ENCODE measurements around the gene CCDC185. TPM values are rescaled to one million over a fixed set of nuclear protein-coding genes. Genes with fewer than 3 reads are reported as not detected.

The CCDC185 gene
- polyA plus RNA-seq, 3 donors, result not detected

DNA sequence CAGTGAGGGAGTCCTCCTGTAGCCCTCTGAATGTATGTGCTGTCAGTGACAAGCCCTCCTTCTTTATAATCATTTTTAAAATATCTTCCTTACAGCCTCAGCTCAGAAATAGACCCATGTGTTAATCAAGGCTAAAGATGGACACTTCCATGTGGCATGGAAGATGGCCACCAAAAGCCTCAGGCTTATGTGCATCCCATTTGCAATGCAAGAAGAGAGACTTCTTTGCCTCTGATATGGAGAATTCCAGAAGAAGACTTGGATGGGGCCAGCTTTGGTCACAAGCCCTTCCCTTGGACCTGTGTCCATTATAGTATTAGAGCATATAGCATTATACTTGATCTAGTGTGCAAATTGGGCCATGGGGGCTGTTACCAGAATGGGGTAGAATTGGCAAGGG, 18.5 kb downstream of the CCDC185 start:
- H3K4me3 Mint-ChIP-seq, result no peak overlapping the region
- TF ChIP-seq CTCF (IDR thresholded peaks at IDR 0.05), result no peak
- no peaks in the 10 kb centered on the region for H3K27me3 ChIP-seq (ENCODE audit: control insufficient read depth in 2 of 2, insufficient read depth in 2 of 2, low read length in 2 of 2)
- H3K36me3 ChIP-seq (replicated peaks in 1 of 2; ENCODE audit: control insufficient read depth in 1 of 2, insufficient read depth in 2 of 2, low read length in 2 of 2), result no peaks in the 10 kb centered on the region
- no peaks in the 10 kb centered on the region for H4K20me1 ChIP-seq (ENCODE audit: insufficient read depth, low read length)
- no peaks in the 10 kb centered on the region for H3K36me3 Mint-ChIP-seq
- DNase-seq, result no peak
- peaks cover 5 to 7% (median 6%) of the 10 kb centered on the region in 3 donors for H3K27me3 Mint-ChIP-seq (ENCODE audit: low read depth in 3 of 3)
- H2AFZ ChIP-seq (ENCODE audit: insufficient read depth, low read depth, low read length, poor library complexity, severe bottlenecking), result no peak overlapping the region
- intact Hi-C loops (cut with micrococcal nuclease), result no loop called here
- H3K27ac ChIP-seq (ENCODE audit: low read depth in 1 of 2, low read length in 2 of 2), result no peak overlapping the region
- no peaks in the 10 kb centered on the region for H3K4me1 Mint-ChIP-seq
- no peaks in the 10 kb centered on the region for H3K4me1 ChIP-seq (ENCODE audit: control insufficient read depth in 1 of 2, insufficient read depth in 2 of 2, low read length in 2 of 2)
- H3K4me2 ChIP-seq (replicated peaks; ENCODE audit: extremely low read depth, low read length, poor library complexity, severe bottlenecking), result no peak overlapping the region
- H3K4me3 ChIP-seq (replicated peaks in 1 of 3; ENCODE audit: low read depth in 2 of 3, low read length in 3 of 3), result no peak overlapping the region
- no peaks in the 10 kb centered on the region for H3K79me2 ChIP-seq (ENCODE audit: insufficient read depth, low read length)
- no peak overlapping the region for H3K9ac ChIP-seq (ENCODE audit: insufficient read depth, low read length, poor library complexity, severe bottlenecking)
- H3K9me3 ChIP-seq (replicated peaks in 1 of 2; ENCODE audit: control insufficient read depth in 1 of 2, insufficient read depth in 1 of 2, low read length in 2 of 2), result no peaks in the 10 kb centered on the region
- H3K27ac Mint-ChIP-seq, result no peak overlapping the region
- H3K9me3 Mint-ChIP-seq, result peaks cover 0 to 2% (median 0%) of the 10 kb centered on the region in 7 donors

GRCh38 chr1:223413216-223413615, 20.0 kb downstream of the CCDC185 start:
- no peak overlapping the region for H3K4me3 ChIP-seq (replicated peaks in 1 of 3; ENCODE audit: low read depth in 2 of 3, low read length in 3 of 3)
- no peaks in the 10 kb centered on the region for H3K36me3 Mint-ChIP-seq
- peaks cover 5 to 9% (median 8%) of the 10 kb centered on the region in 3 donors for H3K27me3 Mint-ChIP-seq (ENCODE audit: low read depth in 3 of 3)
- intact Hi-C loops (cut with micrococcal nuclease), result no loop called here
- H3K9ac ChIP-seq (ENCODE audit: insufficient read depth, low read length, poor library complexity, severe bottlenecking), result no peak overlapping the region
- no peak overlapping the region for H3K4me3 Mint-ChIP-seq
- H3K4me1 Mint-ChIP-seq, result no peaks in the 10 kb centered on the region
- no peaks in the 10 kb centered on the region for H3K27me3 ChIP-seq (ENCODE audit: control insufficient read depth in 2 of 2, insufficient read depth in 2 of 2, low read length in 2 of 2)
- H3K27ac Mint-ChIP-seq, result no peak overlapping the region
- DNase-seq, result no peak
- no peak overlapping the region for H3K4me2 ChIP-seq (replicated peaks; ENCODE audit: extremely low read depth, low read length, poor library complexity, severe bottlenecking)
- no peaks in the 10 kb centered on the region for H3K9me3 ChIP-seq (replicated peaks in 1 of 2; ENCODE audit: control insufficient read depth in 1 of 2, insufficient read depth in 1 of 2, low read length in 2 of 2)
- no peaks in the 10 kb centered on the region for H3K36me3 ChIP-seq (replicated peaks in 1 of 2; ENCODE audit: control insufficient read depth in 1 of 2, insufficient read depth in 2 of 2, low read length in 2 of 2)
- no peak overlapping the region for H2AFZ ChIP-seq (ENCODE audit: insufficient read depth, low read depth, low read length, poor library complexity, severe bottlenecking)
- H3K4me1 ChIP-seq (ENCODE audit: control insufficient read depth in 1 of 2, insufficient read depth in 2 of 2, low read length in 2 of 2), result no peaks in the 10 kb centered on the region
- no peaks in the 10 kb centered on the region for H4K20me1 ChIP-seq (ENCODE audit: insufficient read depth, low read length)
- WGBS (ENCODE audit: insufficient coverage), result no CpG with 5 or more reads among the region's 2 CpGs
- H3K79me2 ChIP-seq (ENCODE audit: insufficient read depth, low read length), result no peaks in the 10 kb centered on the region
- peaks cover 0 to 3% (median 0%) of the 10 kb centered on the region in 7 donors for H3K9me3 Mint-ChIP-seq
- H3K27ac ChIP-seq (ENCODE audit: low read depth in 1 of 2, low read length in 2 of 2), result no peak overlapping the region
- no peak for TF ChIP-seq CTCF (IDR thresholded peaks at IDR 0.05)

Measured in CD14-positive monocyte (primary cell).